ENCODE data around the gene ANKRD63.

- TF ChIP-seq POLR2AphosphoS5 (IDR thresholded peaks at IDR 0.05; ENCODE audit: borderline replicate concordance, low read depth, low read length) (no peak), EZH2 (IDR thresholded peaks at IDR 0.05) (no peak), FOXP2 (optimal IDR thresholded peaks at IDR 0.05; ENCODE audit: control extremely low read depth, extremely low read length, insufficient read depth) (no peak)
Observed at GRCh38 chr15:40293006-40293405, 10.1 kb upstream of the ANKRD63 start.
